Stimulated activated CD8-positive, alpha-beta memory T cell treated with anti-CD3 and anti-CD28 coated beads, Interleukin-12 subunit alpha, Interleukin-12 subunit beta, amount 100 ng/mL, for 24 hours (primary cell): ENCODE data around the gene CACYBP.

Experiments used
- DNase-seq: peaks from one replicate; pipeline ENCODE4 v3.0.0-alpha.2; 2020; ENCODE audit errors: extremely low read depth

Gene CACYBP

GRCh38 chr1:174974711-174975119 lies 25.0 kb upstream of the CACYBP start:
- DNase-seq = no peak

GRCh38 chr1:174975764-174976163 lies 24.0 kb upstream of the CACYBP start:
- no peak for DNase-seq

- DNase-seq = no peak
Measured at GRCh38 chr1:174976436-174977108, 23.2 kb upstream of the CACYBP start.

- DNase-seq = no peak
Measured at GRCh38 chr1:174982971-174983689, 16.6 kb upstream of the CACYBP start.

GRCh38 chr1:174984952-174985351 lies 14.8 kb upstream of the CACYBP start:
- no peak for DNase-seq

- no peak for DNase-seq
Measured at GRCh38 chr1:174988539-174988938, 11.2 kb upstream of the CACYBP start.

GRCh38 chr1:174988986-174989385 lies 10.8 kb upstream of the CACYBP start:
- no peak for DNase-seq

GRCh38 chr1:174989536-174990220 lies 10.1 kb upstream of the CACYBP start:
- no peak for DNase-seq

GRCh38 chr1:174990382-174990999 lies 9.3 kb upstream of the CACYBP start:
- no peak for DNase-seq

GRCh38 chr1:174991473-174991872 lies 8.3 kb upstream of the CACYBP start:
- no peak for DNase-seq

GRCh38 chr1:174995121-174995520 lies 4.6 kb upstream of the CACYBP start:
- DNase-seq = no peak

- DNase-seq = no peak
Measured at GRCh38 chr1:174995916-174996315, 3.8 kb upstream of the CACYBP start.

GRCh38 chr1:174996476-174996875 lies 3.3 kb upstream of the CACYBP start:
- DNase-seq = no peak

- no peak for DNase-seq
Measured at GRCh38 chr1:174997041-174997440, 2.7 kb upstream of the CACYBP start.

- no peak for DNase-seq
Measured at GRCh38 chr1:174998569-174999215, 1.1 kb upstream of the CACYBP start.

- peak; percentile 93 for DNase-seq
Measured at GRCh38 chr1:174999216-174999935, 371 bp upstream of the CACYBP start.

GRCh38 chr1:175000697-175001187 lies 995 bp downstream of the CACYBP start:
- DNase-seq = no peak

GRCh38 chr1:175002910-175003517 lies 3.3 kb downstream of the CACYBP start:
- DNase-seq = no peak

- no peak for DNase-seq
Measured at GRCh38 chr1:175003521-175003920, 3.8 kb downstream of the CACYBP start.

GRCh38 chr1:175005085-175005783 lies 5.5 kb downstream of the CACYBP start:
- DNase-seq = no peak
